HG02798 (cell line): ENCODE measurements around the gene LRRN2.
"Not testable (repeated sequence)": the region's sequence is repeated elsewhere in the genome, so short reads cannot be mapped to it uniquely, and the experiment has no call there.

ENCODE experiments used
- ATAC-seq: cut with Tn5 transposase; IDR thresholded peaks from one replicate; pipeline ENCODE4 v1.9.1; 2021; ENCODE audit warnings: mild to moderate bottlenecking; ENCODE audit not compliant: unreplicated experiment, poor library complexity

LRRN2 gene

DNA sequence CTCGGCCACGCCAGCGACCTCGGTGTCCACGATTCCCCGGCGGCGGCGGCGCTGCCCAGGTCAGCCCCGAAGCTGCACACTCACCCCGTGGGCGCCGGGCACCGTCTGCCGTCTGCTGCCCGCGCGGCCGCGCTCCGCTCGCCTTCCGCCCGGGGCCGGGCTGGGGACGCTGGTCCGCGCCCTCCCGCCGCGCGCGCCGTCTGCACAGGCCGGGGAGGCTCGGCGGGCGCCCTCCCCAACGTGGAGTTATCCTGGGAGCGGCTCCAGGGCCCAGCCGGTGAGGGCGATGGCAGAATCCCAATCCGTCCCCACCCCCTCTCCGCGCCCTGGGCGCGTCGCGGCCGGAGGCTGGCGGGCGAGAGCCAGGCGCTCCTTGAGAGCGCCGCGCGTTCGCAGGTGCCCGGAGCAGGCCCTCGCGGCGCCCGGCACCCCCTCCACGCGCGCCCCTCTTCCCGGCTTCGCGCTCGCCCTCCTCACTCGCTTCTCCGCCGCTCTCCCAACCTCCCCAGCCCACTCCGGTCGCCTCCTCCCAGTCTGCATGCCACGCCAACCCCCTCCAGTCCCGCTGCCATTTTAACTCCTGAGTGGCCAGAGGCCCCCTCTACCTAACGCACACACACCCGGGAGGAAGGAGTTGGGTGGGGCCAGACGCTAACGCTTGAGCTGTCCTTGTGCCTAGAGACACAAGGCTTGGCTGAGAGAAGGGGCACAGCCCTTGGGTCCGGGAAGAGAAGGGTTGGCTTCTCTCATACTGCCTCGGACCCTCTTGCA lies at the start of gene LRRN2:
Gene LRRN2, minus strand, starts transcription at position 503 of the 771 bp plus-strand sequence. CDS start 65,746 bp downstream, outside the sequence.
- no peak for ATAC-seq

DNA sequence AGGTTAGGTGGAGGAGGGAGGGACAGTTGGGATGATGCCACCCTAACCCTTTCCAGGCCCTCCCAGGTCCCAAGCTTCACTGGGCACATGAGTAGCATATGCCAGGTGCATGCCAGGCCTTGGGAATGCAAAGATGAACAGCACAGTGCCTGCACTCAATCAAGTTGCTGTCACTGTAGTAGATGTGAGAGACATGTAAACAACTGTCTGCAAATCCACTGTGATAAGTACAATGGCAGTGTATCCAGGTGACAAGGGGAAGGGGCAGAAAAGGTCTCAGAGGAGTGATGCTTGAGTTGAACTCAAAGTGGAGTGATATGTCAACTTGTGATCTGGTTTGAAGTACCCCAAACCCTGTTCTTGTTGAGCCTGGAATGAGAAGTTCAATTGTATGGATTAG lies 49.5 kb upstream of the LRRN2 start:
- ATAC-seq, result no peak

DNA sequence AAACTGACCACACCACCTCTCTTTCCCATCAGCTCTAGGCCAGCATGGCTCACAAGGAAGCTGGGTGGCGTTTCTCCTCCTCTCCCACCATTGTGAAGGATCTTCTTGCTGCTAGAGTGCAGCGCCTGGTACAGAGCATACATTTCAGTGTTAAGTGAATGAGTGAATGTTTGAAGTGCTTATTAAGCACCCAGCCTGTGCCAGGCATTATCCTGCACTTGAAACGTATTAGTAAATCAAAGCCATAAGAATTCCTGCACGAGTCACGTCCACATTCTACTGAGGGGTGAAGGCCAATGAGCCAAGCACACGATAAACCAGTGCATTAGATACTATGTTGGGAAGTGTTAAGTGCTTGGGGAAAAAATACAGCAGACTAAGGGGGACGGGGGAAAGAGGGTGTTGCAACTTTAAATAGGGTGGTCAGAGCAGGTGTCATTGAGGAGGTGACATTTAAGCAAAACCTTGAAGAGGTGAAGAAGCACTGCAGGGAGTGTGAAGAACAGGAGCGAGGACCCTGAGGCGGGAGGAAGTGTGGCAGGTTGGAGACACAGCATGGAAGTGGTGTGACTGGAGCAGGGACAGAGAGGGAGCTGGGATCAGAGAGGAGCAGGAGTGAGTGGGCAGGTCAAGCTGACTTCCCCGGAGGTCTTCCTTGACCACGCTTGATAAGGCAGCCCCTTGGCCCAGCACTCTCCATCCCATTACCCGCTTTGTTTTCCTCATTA lies 48.5 kb upstream of the LRRN2 start:
- ATAC-seq, result no peak

DNA sequence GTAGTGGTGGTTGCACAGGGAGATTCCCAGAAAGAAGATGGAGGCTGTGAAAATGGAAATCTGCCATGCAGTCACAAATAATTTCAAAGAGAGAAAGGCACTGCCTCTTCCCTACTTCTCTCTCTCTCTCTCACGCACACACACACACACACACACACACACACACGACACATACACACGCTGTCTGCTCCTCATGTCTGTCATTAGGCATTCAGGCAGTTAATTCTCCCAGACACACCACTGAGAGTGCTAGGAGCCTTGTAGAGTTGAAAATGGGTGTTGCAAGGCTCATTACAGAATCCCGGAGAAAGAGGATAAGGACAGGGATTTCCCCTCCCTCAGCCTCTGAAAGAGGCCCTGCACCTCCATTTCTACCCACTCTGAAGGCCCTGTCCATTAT lies 47.8 kb upstream of the LRRN2 start:
- ATAC-seq, result no peak

DNA sequence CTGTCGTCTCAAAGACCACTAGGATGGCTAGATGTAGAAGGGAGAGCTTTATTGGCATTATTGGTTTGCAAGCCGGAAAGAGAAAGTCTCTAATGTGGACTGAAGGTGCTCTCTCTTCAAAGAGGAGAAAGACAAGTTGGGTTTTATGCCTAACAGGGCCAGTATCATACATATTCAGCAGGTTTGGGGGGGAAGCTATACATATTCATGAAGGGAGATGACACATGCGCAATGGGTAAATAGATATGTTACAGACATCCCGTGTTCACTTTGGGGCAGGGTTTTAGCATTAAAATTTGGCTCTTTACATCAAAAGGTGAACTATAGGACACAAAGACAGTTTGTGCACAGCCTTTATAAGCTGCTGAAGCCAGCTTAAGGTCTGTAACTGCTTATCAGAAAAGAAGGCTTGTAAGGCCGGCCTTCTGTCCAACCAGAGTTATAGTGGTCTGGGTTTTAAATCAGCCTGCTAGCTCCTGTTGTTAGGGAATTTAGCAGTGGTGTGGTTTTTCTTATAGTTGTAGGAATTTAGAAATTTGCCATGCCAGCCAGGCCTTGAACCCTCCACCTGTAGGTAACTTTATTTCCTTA lies 46.5 kb upstream of the LRRN2 start:
- ATAC-seq, result no peak

DNA sequence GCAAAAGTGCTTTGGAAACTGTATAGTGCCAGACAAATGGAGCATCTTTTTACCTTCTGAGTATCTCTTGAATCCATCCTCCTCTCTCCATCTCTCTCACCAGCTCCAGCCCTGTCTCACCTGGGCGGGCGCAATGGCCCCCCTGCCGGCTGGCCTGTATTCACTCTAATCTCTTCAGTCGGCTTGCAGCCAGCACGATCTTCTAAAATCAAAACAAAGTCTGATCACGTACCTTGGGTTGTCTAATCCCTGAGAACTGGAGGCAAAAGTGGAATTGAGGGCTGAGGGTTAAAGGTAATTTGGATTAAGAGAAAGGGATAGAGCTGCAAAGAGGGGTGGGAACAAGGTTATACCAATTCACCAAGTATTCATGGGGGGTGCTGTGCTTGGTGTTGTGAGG lies 46.0 kb upstream of the LRRN2 start:
- no peak for ATAC-seq

DNA sequence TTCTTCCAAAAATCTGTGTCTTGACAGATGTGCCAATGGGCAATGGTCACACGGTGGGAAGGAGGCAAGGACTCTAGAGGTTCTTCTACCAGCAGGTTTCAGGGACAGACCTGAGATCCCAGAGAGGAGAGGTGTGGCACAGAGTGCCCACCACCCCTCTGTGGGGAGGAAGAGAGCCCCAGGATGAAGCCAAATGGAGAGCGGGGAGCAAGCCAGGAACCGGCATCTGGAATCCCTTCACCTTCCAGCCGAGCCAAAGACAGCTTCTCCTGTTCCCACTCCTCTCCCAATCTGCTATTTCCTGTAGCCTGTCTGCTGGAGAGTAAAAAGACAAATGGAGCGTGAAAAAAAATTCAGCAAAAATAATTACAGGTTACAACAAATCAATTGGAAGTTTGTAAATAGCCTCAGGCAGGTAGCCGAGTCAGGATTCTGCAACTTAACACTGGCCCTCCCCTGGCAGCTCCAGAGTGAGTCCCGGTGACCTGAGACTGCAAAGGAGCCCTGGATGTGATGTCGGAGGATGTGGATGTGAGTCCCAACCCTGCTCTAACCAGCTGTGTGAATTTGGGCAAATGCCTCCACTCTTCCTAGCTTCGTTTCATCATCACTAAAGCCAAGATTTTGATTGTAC lies 45.4 kb upstream of the LRRN2 start:
- no peak for ATAC-seq

DNA sequence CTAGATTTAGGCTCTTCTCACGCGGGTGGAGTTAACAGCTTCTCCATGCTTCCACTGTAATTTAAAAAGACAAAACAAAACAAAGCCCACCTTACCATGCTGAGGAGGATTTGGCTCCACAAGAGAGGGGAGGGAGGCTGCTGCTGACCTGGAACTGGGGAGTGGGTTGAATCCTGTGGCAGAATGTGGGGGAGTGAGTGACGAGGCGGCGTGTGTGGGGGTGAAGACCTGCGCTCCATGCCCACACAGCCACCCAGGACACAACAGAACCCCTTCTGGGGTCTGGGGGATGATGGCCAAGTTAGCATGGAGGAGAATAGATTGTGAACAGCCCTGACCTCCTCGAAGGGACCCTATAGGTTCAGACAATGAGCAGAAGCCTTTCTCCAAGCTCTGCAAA lies 44.0 kb upstream of the LRRN2 start:
- ATAC-seq, result no peak

DNA sequence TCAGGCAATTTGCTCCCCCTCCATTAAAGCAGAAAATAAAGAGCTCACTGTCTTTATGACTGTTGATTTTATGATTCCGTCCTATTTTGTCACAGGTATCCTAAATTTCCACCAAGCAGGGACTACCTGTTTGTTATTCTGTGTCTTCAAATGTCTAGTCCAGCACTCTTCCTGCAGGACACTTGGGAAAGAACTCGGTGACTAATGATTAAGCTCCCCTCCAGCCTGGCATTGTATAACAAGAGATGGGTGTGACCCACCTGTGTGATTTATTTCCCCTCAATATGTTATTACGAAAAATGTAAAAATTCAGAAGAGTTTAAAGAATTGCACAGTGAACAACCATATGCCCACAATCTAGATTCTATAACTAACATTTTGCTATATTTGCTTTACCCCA lies 42.9 kb upstream of the LRRN2 start:
- no peak for ATAC-seq

DNA sequence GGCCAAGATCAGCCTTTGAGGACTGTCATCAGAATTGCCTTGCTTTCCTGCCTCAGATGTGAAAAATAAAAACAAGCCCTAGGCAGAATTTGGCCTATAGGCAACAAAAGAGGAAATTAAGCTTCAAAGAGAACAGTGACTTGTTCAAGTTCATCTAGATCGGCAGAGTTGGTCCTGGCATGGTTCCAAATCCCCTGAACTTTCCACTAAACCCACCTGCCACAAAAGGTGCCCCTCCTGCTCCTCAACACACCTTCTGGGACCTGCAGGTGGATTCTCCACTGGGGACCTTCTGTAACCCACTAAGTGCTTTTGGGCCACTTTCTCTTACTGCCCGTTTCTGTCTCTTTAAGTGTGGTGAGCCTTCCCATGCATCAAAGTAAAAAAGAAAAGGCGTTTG lies 42.5 kb upstream of the LRRN2 start:
- no peak for ATAC-seq

DNA sequence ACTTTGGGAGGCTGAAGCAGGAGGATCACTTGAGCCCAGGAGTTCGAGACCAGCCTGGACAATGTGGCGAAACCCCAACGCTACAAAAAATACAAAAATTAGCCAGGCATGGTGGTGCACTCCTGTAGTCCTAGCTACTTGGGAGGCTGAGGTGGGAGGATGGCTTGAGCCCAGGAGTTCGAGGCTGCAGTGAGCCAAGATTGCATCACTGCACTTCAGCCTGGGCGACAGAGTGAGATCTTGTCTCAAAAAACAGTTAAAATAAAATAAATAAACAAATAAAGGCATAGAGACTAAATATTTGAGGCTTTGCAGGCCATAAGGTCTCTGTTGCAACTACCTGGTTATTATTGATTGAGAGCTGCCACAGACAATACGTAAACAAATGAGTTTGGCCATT lies 41.9 kb upstream of the LRRN2 start:
- not testable (repeated sequence) for ATAC-seq

DNA sequence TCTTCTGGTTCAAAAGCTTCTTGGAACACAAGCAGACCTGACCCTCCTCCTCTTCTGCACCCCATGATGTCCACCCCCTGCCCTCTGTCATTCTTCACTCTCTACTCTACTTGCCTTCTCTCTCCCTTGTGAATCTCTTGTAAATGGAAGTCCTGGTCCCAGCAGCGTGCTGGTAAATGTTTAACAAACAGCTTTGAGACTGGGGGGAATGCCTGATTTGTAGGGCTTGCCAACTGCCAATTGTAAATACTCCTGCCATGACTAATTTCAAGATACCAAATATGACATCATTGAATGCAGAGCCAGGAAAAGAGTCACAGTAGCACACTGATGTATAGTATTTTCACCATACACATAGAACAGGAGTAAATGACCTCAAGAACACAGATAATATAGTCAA lies 40.9 kb upstream of the LRRN2 start:
- ATAC-seq, result no peak

DNA sequence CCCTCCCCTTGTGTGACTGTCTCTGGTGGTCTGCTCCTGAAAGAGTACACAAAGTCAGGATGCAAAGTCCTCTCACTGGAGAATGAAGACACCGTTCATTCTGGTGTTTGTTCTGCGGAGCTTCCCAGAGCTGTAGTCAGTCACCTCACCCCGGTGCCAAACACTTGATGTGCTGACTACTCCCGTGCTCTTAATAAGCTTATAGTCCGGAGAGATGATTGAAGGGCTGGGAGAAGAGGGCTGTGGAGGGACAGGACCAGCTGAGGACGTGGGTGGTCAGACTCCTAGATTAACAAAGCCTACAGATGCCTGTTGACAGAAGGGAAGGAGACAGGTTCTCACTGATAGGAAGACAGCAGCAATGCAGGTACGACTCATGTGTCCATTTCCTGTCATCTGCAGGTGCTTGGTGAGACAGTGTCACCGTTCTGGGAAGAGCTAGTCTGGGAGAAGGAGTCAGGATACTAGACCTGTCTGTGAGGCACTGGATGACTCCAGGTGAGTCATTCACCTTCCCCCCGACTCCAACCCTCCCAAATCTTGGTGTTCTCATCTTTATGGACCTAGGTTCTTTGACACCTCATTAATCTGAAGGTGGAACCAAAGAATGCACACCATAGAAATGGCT lies 40.4 kb upstream of the LRRN2 start:
- ATAC-seq, result no peak

DNA sequence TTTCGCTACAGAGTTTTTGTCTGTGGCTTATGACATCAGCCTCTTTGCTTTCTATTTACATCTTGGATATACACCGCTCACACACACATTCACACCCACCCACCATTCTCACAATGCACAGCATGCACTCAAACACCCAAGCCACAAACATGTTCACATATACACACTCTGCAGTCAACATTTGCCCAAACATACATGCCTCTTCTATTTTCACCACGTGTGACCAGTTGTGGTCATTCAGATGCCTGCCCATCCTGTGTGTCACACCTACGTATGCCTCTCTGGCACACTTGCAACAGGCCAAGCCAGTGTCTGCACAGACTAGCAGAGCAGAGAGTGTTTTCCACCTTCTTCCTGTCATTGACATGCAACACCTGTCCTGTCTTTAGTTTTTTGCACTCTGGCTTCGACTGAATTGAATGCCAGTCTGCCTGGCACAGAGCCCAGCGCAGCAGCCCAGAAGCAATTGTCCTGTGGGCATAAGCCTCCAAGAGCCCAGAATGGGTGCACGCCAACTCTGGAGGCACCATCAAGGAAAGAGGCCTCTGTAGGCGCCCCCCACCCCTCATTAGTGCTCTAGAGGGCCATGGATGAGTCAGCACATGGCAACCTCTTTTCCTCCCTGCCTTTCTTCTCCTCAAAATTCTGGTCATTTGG lies 37.7 kb upstream of the LRRN2 start:
- no peak for ATAC-seq

DNA sequence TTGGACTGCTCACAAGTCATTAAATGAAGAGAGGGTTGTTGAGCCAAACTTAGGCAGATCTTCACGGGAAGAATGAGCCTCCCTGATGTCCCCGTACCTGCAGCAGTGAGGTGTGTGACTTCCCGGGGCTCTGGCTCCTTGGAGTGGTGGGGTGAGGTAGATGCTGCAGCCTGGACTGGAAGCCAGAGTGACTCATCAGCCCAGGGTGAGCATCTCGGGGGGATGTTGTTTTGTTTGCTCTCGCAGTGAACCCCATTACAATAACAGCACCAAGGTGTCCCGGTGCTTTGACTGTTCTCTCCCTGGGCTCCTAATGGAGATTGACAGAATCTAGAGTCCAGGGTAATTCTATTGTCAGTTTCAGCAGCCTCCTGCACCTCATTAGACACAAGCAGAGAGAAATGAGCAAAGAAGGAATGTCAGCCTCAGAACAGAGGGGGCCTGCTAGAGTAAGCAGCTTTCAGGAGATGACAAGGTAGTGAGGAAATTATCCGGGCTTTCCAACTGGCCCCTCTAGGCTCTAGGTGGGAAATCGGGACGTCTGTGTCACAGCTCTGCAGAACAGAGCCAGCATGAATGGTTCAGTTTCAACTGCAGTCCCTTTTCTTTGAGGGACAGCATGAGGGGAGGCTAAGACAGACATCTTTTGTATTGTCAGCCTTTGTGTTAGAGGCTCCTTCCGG lies 36.0 kb upstream of the LRRN2 start:
- no peak for ATAC-seq

DNA sequence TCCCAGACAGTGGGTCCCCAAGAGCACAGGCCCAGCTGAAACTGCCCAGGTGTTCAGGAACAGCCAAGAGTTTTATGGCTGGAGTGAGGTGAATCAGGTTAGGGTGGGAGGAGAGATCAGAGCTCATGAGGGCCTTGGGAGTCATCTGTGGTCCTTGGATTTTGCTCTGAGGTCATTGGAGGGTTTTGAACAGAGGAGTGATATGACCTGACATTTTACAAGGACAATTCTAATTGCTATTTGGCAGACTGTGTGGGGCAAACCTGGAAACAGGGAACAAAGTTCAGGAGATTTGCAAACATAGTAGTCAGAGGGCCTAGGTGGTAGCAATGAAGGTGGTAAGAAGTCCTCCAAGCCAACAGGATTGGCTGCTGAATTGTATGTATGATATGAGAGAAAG lies 31.1 kb upstream of the LRRN2 start:
- no peak for ATAC-seq

DNA sequence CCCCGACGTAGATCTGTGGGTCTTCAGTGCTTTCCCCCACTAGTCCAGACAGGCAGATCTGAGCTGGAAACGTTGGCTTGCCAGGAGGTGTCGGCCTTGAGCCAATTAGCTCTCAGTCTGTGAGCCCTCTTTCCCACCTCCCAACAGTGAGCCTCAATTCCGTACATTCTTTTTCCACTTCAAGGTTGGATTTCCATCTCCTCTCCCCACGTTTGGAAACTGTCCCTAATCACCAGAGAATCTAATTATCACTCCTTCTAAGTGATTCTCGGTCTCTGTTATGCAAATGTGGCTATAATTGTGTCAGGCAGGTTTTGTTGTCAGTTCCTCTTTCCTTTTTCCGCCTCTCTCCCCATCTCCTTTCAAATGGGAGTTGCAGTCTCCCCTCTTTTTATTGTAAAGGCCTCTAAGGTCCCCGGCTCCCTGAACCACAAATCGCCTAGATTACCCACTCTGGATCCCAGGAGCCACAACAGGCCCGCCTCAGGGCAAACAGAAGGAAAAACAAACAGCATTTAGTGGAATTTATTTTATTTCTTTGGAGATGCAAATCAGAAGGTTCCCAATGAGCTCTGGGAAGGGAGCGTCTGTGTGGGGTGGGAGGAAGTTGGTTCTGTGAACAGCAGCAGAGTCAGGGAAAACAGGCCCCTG lies 29.4 kb upstream of the LRRN2 start:
- no peak for ATAC-seq

DNA sequence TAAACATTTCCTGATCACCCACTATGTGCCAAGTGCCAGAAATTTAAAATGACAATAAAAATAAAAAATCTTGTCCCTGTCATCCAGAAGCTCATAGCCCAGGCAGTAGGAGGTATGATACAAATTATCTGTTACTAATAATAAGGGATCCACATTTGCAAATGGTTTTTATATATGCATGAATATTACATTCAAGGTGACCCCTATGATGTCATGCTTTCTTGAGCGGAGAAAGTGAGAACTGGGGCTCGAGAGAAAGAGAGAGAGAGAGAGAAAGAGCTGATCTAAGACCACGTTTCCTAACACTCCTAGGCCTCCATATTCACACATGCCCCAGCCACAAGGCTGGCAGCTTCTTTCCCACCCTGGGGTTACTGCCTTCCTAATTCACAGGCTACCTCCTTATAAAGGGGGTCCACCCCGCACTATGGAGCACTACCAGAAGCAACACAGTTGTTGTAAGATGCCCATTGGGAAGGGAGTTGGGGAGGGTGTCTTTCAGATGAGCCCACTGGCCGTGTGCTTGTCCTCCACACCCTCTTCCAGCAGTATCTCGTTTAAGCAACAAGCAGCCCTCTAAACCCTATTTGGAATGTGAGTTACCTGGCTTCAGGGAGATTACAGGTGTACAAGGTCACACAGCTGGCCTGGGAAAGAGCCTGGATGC lies 28.8 kb upstream of the LRRN2 start:
- ATAC-seq, result no peak

DNA sequence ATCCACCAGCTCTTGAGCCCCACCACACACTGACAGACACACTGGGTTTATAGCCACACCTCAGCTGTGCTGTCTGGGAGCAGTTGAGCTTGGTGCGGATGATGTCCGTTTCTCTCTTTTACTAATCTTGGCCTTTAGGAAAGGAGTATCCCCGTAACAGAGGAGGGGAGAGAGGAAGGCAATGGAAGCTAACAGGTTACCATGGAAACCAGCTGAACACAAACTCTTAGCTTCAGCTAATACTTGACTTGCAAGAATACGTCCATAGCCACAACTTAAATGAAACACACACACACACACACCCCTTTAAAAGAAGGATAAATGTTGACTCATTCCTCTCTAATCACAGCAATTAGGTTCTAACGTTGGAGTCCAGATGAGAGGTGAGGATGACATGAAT lies 28.0 kb upstream of the LRRN2 start:
- no peak for ATAC-seq
